Chondrocyte (in vitro differentiated cells): ENCODE data around the gene NTSR1. TPM values are rescaled to one million over a fixed set of nuclear protein-coding genes. Genes with fewer than 3 reads are reported as not detected.

ENCODE experiments used
- DNase-seq: peaks from one replicate; pipeline ENCODE4 v3.0.0; 2021; ENCODE audit warnings: mixed read lengths, low spot score
- H3K27ac Mint-ChIP-seq: one replicate; pipeline ENCODE4 v1.8.0; 2021; ENCODE audit warnings: mild to moderate bottlenecking, moderate library complexity, mixed read lengths; ENCODE audit not compliant: unreplicated experiment
- H3K27me3 Mint-ChIP-seq: 2 replicates; pipeline ENCODE4 v1.8.0; 2021; ENCODE audit warnings: low read depth, mixed read lengths
- H3K36me3 Mint-ChIP-seq: 2 replicates; pipeline ENCODE4 v1.8.0; 2021; ENCODE audit warnings: low read depth, mixed read lengths
- H3K4me1 Mint-ChIP-seq: 2 replicates; pipeline ENCODE4 v1.8.0; 2021; ENCODE audit warnings: low read depth, mild to moderate bottlenecking, mixed read lengths
- H3K4me3 Mint-ChIP-seq: one replicate; pipeline ENCODE4 v1.8.0; 2021; ENCODE audit warnings: mild to moderate bottlenecking, moderate library complexity, mixed read lengths; ENCODE audit not compliant: unreplicated experiment
- H3K9me3 Mint-ChIP-seq: 2 replicates; pipeline ENCODE4 v1.8.0; 2021; ENCODE audit warnings: low read depth, mixed read lengths
- total RNA-seq: library from RNA; stranded (reverse); gene quantifications from 3 replicates; pipeline ENCODE4 v1.2.1, GENCODE V29; 2021
- TF ChIP-seq, protein P1 (sequence below): fragments of 200-600 bp; sonication (generic); IDR thresholded peaks from 2 replicates; pipeline ENCODE4 v1.5.0; 2021; ENCODE audit warnings: antibody characterized with exemption, mild to moderate bottlenecking, moderate library complexity

The NTSR1 gene
- total RNA-seq, 1 donor from 2014 or later: not detected

DNA sequence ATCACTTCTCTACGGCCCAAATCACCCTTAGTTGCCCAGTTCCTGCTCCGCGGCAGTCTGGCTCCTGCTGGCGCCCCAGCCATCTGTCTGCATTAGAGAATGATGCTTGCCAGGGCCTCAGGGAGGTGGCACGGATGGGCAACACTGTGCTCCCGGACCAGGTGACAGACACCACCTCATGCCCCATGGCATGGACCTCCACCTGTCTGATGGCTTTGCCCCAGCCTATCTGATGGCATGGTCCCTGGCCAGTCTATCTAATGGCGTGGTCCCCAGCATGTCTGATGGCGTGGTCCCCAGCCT, 68.8 kb downstream of the NTSR1 start:
- H3K27me3 Mint-ChIP-seq: peaks cover 27% of the 10 kb centered on the region
- TF ChIP-seq, protein P1, sequence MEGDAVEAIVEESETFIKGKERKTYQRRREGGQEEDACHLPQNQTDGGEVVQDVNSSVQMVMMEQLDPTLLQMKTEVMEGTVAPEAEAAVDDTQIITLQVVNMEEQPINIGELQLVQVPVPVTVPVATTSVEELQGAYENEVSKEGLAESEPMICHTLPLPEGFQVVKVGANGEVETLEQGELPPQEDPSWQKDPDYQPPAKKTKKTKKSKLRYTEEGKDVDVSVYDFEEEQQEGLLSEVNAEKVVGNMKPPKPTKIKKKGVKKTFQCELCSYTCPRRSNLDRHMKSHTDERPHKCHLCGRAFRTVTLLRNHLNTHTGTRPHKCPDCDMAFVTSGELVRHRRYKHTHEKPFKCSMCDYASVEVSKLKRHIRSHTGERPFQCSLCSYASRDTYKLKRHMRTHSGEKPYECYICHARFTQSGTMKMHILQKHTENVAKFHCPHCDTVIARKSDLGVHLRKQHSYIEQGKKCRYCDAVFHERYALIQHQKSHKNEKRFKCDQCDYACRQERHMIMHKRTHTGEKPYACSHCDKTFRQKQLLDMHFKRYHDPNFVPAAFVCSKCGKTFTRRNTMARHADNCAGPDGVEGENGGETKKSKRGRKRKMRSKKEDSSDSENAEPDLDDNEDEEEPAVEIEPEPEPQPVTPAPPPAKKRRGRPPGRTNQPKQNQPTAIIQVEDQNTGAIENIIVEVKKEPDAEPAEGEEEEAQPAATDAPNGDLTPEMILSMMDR: no peak
- H3K4me1 Mint-ChIP-seq: peaks cover 8% of the 10 kb centered on the region
- no peaks in the 10 kb centered on the region for H3K36me3 Mint-ChIP-seq
- no peak for DNase-seq
- no peaks in the 10 kb centered on the region for H3K9me3 Mint-ChIP-seq
- H3K4me3 Mint-ChIP-seq: no peak overlapping the region
- no peak overlapping the region for H3K27ac Mint-ChIP-seq

DNA sequence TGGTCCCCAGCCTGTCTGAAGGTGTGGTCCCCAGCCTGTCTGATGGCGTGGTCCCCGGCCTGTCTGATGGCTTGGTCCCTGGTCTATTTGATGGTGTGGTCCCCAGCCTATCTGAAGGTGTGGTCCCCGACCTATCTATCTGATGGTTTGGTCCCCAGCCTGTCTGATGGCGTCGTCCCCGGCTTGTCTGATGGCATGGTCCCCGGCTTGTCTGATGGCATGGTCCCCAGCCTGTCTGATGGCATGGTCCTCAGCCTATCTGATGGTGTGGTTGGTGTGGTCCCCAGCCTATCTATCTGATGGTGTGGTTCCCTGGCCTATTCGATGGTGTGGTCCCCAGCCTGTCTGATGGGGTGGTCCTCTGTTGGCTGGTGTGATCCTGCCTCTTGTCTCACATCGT, 69.4 kb downstream of the NTSR1 start:
- TF ChIP-seq, protein P1: no peak
- no peak for DNase-seq
- H3K27ac Mint-ChIP-seq: no peak overlapping the region
- peaks cover 5% of the 10 kb centered on the region for H3K4me1 Mint-ChIP-seq
- no peaks in the 10 kb centered on the region for H3K9me3 Mint-ChIP-seq
- H3K27me3 Mint-ChIP-seq: peaks cover 22% of the 10 kb centered on the region
- no peak overlapping the region for H3K4me3 Mint-ChIP-seq
- H3K36me3 Mint-ChIP-seq: no peaks in the 10 kb centered on the region

DNA sequence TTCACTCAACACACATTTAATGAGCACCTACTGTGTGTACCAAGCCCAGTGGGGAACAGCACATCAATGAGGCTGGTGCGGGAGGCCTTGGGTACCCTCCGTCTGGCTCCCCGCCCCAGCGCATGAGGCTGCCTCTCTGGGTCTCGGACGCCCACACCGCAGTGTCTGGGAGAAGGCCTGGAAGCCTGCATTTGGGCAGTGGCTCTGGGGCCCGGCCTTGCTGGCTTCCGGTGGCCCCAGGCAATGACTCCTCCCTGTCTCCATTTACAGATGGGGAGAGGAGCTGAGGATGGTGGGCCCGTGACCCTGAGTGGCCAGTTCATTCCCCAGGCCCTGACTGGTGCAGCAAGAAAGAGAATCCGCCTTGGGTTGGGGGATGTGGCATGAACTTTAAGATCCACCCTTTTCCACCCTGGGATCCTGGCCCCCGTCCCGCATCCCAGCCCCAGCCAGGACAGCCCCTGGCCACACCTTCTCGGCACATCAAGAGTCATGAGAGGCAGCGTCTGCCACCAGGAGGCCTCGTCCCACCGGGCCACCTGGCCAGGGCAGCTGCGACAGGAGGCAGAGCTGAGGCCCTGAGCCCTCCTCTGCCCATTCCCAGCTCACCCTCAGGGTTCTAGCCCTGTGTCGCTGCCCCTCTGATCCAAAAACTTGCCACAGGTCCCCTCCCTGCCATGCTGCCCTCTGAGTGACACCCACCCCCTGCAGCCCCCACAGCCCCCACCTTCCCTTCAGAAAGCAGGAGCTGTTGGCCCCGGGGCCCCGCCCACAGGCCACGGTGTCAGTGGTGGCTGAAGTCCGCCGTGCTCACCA, 70.2 kb downstream of the NTSR1 start:
- Mint-ChIP-seq H3K36me3 (no peaks in the 10 kb centered on the region), H3K27me3 (peaks cover 18% of the 10 kb centered on the region), H3K4me3 (no peak overlapping the region), H3K9me3 (no peaks in the 10 kb centered on the region), H3K27ac (no peak overlapping the region), H3K4me1 (no peaks in the 10 kb centered on the region)
- TF ChIP-seq, protein P1: no peak
- no peak for DNase-seq

DNA sequence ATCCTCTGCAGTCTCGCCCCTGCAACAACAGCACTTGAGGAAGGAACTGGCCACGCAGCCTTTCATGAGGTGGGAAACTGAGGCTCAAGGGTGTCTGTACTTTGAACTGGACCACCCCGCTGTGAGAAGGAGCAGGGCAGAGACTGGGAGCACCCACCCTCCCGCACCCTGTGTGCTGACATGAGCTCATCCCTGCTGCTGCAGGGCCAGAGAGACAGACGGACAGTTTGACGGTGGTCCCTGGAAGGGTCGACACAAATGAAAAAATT, 70.7 kb downstream of the NTSR1 start:
- H3K36me3 Mint-ChIP-seq: no peaks in the 10 kb centered on the region

DNA sequence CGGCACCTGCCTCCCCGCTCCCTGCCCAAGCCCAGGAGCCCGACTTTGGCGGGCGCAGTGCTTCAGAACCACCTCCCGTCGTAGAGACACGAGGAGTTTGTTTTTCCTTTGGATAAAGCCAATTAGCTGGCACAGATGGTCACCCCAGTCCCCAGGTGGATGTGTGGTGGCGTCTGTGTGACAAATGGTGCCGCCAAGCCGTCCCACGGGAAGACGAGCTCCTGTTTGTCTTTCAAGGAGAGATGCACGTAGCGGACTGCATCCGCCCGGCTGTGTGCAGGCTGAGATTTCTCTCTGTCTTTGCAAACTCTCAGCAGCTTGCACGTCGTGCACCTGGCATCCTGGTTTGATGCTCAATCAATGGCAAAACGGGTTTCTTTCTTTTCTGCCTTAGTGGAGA, 71.6 kb downstream of the NTSR1 start:
- DNase-seq: no peak
- H3K4me3 Mint-ChIP-seq: no peak overlapping the region
- peaks cover 8% of the 10 kb centered on the region for H3K27me3 Mint-ChIP-seq
- H3K4me1 Mint-ChIP-seq: no peaks in the 10 kb centered on the region
- no peak overlapping the region for H3K27ac Mint-ChIP-seq
- H3K9me3 Mint-ChIP-seq: no peaks in the 10 kb centered on the region
- H3K36me3 Mint-ChIP-seq: no peaks in the 10 kb centered on the region
- TF ChIP-seq, protein P1: no peak

More for the DNA sequence above, 70.7 kb downstream of the NTSR1 start:
- TF ChIP-seq, protein P1: no peak
- Mint-ChIP-seq H3K27ac (no peak overlapping the region), H3K4me1 (no peaks in the 10 kb centered on the region), H3K4me3 (no peak overlapping the region), H3K27me3 (peaks cover 14% of the 10 kb centered on the region), H3K9me3 (no peaks in the 10 kb centered on the region)
- DNase-seq: no peak
